IPS-15b (cell line): ENCODE measurements around the gene FBXW10.
"Not testable (repeated sequence)": the region's sequence is repeated elsewhere in the genome, so short reads cannot be mapped to it uniquely, and the experiment has no call there.

Source experiments
- H3K27me3 ChIP-seq: one replicate; pipeline ENCODE4 v1.6.1; 2013; ENCODE audit warnings: low read length; ENCODE audit not compliant: control insufficient read depth, insufficient read depth
- H3K36me3 ChIP-seq: one replicate; pipeline ENCODE4 v1.6.1; 2013; ENCODE audit warnings: low read length; ENCODE audit not compliant: control insufficient read depth, insufficient read depth
- H3K4me1 ChIP-seq: one replicate; pipeline ENCODE4 v1.6.1; 2013; ENCODE audit warnings: mild to moderate bottlenecking, low read length; ENCODE audit not compliant: control insufficient read depth, insufficient read depth
- H3K4me3 ChIP-seq: one replicate; pipeline ENCODE4 v1.5.1; 2013; ENCODE audit warnings: low read depth, low read length
- H3K9ac ChIP-seq: one replicate; pipeline ENCODE4 v1.6.1; 2013; ENCODE audit warnings: low read depth, mild to moderate bottlenecking, low read length
- H3K9me3 ChIP-seq: one replicate; pipeline ENCODE4 v1.6.1; 2013; ENCODE audit warnings: mild to moderate bottlenecking, low read length; ENCODE audit not compliant: control insufficient read depth, insufficient read depth

FBXW10 gene, protein sequence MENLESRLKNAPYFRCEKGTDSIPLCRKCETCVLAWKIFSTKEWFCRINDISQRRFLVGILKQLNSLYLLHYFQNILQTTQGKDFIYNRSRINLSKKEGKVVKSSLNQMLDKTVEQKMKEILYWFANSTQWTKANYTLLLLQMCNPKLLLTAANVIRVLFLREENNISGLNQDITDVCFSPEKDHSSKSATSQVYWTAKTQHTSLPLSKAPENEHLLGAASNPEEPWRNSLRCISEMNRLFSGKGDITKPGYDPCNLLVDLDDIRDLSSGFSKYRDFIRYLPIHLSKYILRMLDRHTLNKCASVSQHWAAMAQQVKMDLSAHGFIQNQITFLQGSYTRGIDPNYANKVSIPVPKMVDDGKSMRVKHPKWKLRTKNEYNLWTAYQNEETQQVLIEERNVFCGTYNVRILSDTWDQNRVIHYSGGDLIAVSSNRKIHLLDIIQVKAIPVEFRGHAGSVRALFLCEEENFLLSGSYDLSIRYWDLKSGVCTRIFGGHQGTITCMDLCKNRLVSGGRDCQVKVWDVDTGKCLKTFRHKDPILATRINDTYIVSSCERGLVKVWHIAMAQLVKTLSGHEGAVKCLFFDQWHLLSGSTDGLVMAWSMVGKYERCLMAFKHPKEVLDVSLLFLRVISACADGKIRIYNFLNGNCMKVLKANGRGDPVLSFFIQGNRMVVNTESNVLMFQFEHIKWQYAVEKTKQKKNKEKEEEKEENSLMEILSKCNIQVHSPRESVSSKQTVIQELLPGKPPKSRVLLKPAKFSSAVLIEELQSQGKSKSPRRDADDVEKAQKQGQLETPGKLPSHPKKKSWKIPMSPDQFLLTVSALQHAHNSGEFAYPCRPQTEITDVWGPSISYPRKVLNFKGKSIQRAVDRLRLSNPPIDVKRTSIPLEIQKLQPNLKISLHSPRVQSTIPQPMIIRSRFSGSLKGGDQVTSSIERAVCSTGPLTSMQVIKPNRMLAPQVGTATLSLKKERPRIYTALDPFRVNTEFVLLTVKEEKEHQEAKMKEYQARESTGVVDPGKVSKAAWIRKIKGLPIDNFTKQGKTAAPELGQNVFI

DNA sequence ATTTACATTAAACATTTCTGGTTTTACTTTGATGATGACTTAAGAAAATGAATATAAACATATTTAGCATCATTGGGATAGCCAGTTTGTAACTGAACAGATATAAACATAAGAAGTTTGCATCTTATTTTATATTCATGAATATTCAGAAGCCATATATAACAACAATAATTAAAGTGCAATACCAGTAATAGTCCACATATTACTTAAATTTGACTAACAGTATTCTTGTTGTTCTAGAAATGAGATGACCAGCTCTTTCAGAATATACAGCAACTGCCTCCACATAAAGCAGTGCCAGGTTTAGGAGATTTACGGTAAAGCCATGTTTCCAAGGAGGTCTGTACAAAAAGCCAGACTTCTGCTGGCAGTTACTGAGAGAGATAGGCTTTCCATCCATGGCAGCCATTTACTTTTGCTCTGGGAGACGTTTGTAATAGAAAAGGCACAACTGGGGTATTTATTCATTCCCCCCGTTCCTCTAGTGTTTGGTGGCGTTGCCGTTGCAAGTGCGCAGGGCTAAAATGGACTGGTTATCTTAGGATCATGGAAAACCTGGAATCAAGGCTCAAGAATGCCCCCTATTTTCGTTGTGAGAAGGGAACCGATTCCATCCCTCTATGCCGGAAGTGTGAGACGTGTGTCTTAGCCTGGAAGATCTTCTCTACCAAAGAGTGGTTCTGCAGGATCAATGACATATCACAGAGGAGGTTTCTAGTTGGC is at the start of gene FBXW10:
TSS of gene FBXW10 (plus strand) at position 356 of the 723 bp plus-strand sequence. CDS start at position 547, 191 bp downstream.
- H3K27me3 ChIP-seq, H3K4me1 ChIP-seq, H3K36me3 ChIP-seq, H3K9me3 ChIP-seq, H3K9ac ChIP-seq, H3K4me3 ChIP-seq: not testable (repeated sequence)

- not testable (repeated sequence) for H3K36me3 ChIP-seq, H3K27me3 ChIP-seq, H3K4me3 ChIP-seq, H3K4me1 ChIP-seq, H3K9me3 ChIP-seq, H3K9ac ChIP-seq
Observed at GRCh38 chr17:18695143-18695542, 48.7 kb upstream of the FBXW10 start.

- not testable (repeated sequence) for H3K4me1 ChIP-seq, H3K9ac ChIP-seq, H3K36me3 ChIP-seq, H3K27me3 ChIP-seq, H3K9me3 ChIP-seq
- H3K4me3 ChIP-seq = peak overlapping the region; percentile 67
Observed at GRCh38 chr17:18698473-18699103, 45.3 kb upstream of the FBXW10 start.

DNA sequence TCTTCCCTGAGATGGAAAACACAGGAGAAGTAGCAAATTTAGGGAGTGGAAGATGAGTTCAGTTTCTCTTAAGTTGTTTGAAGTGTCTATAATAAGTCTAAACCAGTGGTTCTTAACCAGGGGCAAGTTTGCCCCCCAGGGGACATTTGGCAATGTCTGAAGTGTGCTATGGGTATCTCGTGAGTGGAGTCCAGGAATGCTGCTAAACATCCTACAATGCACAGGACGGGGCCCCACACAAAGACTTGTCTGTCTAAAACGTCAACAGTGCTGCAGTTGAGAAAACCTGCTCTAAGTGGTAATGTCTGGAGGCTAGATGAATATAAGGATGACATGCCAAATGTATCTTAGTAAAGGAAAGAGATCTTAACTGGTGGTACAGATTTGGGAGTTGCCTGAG is 37.9 kb upstream of the FBXW10 start:
- not testable (repeated sequence) for H3K27me3 ChIP-seq, H3K9me3 ChIP-seq, H3K4me1 ChIP-seq, H3K4me3 ChIP-seq, H3K36me3 ChIP-seq, H3K9ac ChIP-seq

- H3K27me3 ChIP-seq, H3K36me3 ChIP-seq, H3K4me1 ChIP-seq, H3K9me3 ChIP-seq, H3K9ac ChIP-seq, H3K4me3 ChIP-seq: not testable (repeated sequence)
Observed at GRCh38 chr17:18708215-18708614, 35.6 kb upstream of the FBXW10 start.

DNA sequence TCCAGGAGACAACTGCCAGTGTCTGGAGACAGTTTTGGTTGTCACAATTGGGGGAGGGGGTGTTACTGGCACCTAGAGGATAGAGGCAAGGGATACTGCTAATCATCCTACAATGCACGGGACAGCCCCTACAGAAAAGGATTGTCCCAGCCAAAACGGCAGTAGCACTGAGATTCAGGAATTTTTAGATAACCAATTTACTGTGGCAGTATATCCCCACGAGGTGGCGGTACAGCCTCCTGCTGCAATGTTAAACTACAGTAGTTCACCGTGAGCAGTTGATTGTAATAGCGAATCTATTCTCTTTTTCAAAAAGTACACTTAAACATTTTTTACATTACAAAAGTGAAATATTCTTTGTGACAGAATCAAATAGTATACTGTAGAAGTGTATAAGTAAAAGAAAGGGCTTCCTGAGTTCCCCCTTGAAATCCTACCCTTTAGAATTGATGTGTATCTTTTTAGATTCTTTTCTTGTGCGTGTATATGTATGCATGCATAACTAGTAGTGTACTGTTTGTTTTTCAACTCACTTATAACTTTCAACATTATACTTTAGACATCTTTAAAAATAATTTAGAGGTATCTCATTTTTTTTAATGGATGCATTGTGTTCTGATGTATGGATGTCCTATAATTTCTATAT is 31.4 kb upstream of the FBXW10 start:
- H3K9ac ChIP-seq, H3K27me3 ChIP-seq, H3K4me3 ChIP-seq, H3K4me1 ChIP-seq, H3K36me3 ChIP-seq, H3K9me3 ChIP-seq: not testable (repeated sequence)

DNA sequence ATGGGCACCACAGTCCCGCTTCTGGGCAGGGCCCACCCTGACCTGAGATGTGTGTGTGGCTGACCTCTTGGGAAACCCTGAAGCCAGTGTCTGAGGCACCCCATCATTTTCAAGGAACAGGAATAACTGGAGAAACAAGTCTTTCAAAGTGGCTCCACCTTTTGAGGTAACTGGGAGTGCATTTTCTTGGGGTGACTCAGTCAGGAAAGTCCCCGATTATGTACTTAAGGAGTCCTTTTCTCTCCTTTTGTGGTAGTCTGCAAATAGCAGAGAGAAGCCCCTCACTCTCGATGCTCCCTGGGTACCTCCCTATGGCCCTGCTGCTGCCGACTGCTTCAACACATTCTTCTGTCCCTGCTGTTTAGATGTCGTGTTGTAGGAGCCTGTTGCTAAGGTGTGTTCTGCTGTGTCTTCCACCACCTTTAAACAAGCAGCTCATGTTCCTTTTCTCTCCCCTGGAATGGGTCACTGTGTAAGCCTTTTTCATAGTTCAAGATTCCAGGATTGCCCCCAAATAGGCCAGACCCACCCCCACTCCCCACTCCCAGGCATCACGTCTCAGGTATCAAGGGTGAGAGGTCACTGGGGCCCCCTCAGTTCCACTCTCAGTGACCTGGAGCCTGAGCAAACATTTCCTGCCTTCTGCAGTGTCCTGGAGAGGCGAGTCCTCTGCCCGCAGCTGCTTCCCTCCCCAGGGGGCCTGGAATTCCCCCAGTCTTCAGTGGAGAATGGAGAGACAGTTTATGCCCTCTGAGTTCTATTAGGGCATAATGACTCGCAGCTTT is 25.0 kb upstream of the FBXW10 start:
- not testable (repeated sequence) for H3K9ac ChIP-seq, H3K4me3 ChIP-seq, H3K9me3 ChIP-seq, H3K36me3 ChIP-seq, H3K27me3 ChIP-seq, H3K4me1 ChIP-seq

DNA sequence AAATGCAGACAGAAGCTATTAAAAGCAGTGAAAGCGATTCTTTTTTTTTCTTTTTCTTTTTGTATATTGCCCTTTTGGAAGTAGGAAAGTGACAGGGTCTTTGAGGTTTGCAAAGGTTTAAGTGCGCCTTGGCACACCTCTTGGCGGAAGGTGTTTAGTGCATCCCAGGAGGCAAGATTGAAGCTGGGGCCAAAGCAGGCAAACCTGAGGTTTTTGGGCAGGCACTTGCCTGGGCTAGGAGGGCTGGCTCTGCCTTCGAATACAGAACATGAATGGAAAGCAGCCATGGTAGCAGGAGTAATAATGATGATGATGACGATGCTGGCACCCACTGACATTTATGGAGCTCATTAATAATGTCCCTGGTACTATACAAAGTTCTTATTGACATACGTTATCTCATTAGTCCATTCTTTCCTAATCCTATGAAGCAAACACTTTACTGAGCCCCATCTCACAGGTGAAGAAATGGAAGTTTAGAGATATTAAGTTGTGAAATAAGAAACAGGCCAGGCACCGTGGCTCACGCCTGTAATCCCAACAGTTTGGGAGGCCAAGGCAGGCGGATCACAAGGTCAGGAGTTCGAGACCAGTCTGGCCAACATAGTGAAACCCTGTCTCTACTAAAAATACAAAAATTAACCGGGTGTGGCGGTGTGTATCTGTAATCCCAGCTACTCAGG is 24.3 kb upstream of the FBXW10 start:
- H3K9ac ChIP-seq, H3K36me3 ChIP-seq, H3K9me3 ChIP-seq, H3K27me3 ChIP-seq, H3K4me3 ChIP-seq, H3K4me1 ChIP-seq: not testable (repeated sequence)

GRCh38 chr17:18721775-18722547 is 21.9 kb upstream of the FBXW10 start:
- not testable (repeated sequence) for H3K36me3 ChIP-seq, H3K9ac ChIP-seq, H3K4me1 ChIP-seq, H3K9me3 ChIP-seq, H3K4me3 ChIP-seq, H3K27me3 ChIP-seq

DNA sequence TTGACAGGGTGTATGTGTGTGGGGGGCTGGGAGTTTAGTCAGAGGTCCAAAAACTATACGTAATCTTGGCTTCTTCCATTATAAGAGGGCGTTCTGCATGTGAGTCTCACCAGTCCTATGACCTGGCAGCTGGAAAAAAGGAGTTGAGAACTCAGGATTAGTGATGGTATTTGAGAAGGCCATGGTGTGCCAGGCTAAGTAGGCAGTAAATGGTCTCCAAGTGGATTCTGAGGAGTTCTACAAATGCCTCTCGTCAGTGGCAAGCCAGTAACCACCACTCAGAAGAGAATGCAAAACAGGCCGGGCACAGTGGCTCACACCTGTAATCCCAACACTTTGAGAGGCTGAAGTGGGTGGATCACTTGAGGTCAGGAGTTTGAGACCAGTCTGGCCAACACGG is 21.2 kb upstream of the FBXW10 start:
- not testable (repeated sequence) for H3K4me3 ChIP-seq, H3K27me3 ChIP-seq, H3K36me3 ChIP-seq, H3K9me3 ChIP-seq, H3K9ac ChIP-seq, H3K4me1 ChIP-seq
